GM19240 (cell line): ENCODE data around the gene IRX3.

Experiments used
- DNase-seq: peaks from one replicate; pipeline ENCODE4 v3.0.0; 2011; ENCODE audit warnings: low spot score; ENCODE audit not compliant: insufficient read length

The IRX3 gene

DNA sequence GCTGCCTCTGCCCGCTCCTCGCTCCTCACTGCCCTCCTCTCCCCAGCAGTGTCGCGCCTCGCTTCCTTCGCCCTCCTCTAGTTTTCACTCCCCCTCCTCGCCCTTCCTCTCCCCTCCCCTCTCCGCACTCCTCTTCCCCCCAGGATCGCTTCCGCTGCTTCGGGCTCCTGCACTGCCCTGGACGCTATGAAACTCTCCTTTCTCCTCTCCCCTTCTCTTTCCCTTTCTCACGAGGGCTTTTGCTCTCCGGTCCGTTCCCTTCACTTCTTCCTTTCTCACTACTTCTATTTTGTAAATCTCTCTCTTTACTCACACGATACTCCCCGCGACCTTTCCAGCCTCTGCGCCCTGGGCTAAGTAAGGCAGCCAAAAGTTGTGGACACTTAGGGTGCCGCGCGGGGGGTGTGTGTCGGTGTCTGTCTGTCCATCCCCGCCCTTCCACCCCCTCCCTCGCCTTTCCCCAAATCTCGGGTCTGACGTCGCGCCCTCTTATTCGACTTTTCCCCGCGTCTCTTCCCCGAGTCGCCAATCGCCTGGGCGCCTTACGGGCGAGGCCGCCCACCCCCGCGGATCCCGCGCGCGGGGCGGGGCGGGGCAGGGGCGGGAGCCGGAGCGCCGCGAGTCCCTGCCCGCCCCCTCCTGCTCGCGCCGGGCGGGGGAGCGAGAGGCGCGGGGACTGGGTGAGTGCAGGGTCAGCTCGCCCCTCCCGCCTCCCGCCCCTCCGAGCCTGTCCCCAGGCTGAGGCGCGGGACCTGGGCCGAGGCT lies at the start of gene IRX3:
TSS of gene IRX3 (minus strand) at position 422 of the 765 bp plus-strand sequence. CDS start 737 bp downstream, outside the sequence.
- DNase-seq: no peak

GRCh38 chr16:54335230-54335629 lies 48.6 kb upstream of the IRX3 start:
- DNase-seq: no peak

- no peak for DNase-seq
Observed at GRCh38 chr16:54334208-54334607, 47.6 kb upstream of the IRX3 start.

DNA sequence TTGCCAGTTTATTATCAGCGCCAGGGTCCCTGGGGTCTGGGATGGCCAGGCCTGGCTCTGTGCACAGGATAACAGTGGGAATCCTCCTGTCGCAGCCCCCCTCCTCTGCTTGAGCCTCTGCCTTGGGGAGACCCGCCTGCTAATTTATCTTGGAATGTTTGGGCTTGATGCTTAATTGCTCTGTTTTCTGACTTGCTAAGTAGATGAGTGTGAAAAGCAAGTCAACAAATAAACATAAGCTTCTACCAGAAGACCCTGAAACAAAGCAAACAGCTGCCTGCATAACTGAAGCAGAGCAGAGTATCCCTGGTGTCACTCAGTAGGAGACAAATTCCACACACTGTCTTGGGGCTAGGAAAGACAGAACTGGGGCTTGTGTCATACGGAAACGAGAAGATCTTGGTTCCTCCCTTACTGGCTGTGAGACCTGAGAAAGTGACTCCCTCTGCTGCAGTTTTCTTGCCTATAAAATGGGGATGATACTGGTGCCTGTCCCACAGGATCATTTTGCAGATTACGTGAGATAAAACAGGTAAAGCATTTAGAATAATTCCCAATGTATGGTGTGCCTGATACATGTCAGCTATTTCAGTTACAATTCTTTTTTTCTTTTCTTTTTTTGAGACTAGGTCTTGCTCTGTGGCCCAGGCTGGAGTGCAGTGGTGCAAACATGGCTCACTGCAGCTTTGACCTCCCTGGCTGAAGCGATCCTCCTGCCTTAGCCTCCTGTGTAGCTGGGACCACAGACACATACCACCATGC lies 44.8 kb upstream of the IRX3 start:
- DNase-seq: no peak

- DNase-seq: no peak
Observed at GRCh38 chr16:54327609-54328008, 41.0 kb upstream of the IRX3 start.

- no peak for DNase-seq
Observed at GRCh38 chr16:54326266-54326662, 39.7 kb upstream of the IRX3 start.

- no peak for DNase-seq
Observed at GRCh38 chr16:54325616-54326265, 39.2 kb upstream of the IRX3 start.

DNA sequence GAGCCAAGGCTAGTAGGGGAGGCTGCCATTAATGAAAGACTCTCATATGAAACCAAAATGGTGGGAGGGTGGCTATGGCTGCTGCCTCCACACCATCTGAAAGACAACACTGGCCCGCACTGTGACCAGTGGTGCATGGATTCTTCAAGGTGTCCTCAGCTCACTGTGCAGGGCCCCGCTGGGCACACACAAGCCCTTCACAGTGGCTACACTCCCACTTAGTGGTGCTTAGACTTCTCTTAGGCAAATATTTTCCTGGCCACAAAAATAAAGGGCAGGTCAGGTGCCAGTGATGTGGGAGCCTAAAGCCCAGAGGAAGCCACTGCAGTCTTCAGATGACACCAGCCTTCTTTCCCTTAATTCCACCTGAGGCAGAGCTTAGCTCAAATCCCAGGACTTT lies 38.1 kb upstream of the IRX3 start:
- DNase-seq: no peak

- no peak for DNase-seq
Observed at GRCh38 chr16:54320697-54321340, 34.2 kb upstream of the IRX3 start.

DNA sequence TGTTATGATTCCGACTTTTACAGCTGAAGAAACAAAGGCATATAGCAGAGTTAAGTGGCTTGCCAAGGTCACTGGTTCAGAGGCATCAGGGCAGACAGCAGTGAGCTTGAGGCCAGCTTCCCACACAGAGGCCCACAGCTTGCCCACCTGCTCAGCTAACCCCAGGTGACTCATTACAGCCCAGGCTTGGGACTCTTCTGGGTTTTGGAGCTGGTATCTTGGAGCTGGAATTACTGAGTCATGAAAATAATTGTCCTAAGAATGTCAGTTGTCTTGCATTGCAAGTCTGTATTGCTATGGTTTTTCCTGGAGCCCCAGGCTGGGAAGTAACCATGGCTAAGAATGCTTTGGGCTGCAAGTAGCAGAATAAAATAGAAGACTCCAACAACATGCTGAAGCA lies 32.4 kb upstream of the IRX3 start:
- no peak for DNase-seq

GRCh38 chr16:54317101-54317611 lies 30.6 kb upstream of the IRX3 start:
- DNase-seq: no peak

- DNase-seq: no peak
Observed at GRCh38 chr16:54316095-54316889, 29.7 kb upstream of the IRX3 start.

GRCh38 chr16:54313789-54314188 lies 27.2 kb upstream of the IRX3 start:
- DNase-seq: no peak

GRCh38 chr16:54312502-54312991 lies 26.0 kb upstream of the IRX3 start:
- DNase-seq: no peak

DNA sequence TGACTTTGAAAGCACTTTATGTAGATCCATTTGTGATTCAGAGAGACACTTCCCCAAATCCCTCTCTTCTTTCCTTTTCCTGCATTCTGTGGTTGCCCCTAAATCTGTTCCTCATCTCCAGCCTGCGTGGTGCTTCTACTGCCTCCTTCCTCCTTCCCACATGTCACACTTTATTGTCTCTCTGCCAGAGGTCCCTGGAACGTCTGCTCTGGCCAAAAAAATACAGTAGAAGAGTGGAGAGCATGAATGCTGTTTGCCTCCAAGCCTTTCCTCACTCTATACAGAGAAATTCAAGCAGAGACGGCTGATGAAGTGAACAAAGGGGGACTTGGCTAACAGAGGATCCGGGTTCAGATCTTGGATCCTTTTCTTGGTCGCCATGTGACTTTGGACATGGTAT lies 22.8 kb upstream of the IRX3 start:
- no peak for DNase-seq

DNA sequence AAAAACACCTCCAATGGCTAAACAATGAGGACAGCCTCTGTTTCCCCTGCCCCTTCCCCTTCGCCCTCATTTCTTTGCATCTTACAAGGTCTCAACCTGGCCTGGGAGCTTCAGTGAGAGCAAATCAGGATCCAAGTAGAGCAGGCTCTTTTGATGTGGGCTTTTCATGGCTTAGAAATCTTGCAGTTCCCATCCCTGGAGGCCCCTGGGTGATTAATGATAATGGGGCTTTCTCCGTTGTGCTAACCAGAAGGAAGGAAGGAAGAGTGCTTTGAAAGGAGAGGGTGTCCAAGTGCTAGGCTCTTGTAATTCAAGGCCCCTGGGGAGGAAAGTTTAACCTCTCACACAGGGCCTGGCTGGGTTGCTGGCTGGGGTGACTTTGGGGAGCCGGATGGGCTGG lies 18.5 kb upstream of the IRX3 start:
- no peak for DNase-seq

DNA sequence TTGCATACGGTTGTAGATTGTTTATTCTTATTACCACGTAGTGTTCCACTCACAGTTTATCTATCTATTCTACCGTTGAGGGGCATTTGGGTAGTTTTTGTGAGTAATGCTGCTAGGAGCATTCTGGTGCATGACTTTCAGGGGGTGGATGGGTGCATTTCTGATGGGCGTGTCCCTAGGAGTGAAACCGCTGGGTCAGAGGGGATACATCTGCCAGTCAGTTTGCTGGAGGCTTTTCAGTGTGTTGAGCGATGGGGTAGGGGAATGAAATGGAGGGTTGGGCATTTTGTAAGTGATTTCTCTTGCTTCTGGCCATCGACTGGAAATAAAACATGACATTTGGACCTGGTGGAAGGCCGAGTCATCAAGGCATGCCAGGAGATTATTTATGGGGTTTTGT lies 17.0 kb upstream of the IRX3 start:
- no peak for DNase-seq

DNA sequence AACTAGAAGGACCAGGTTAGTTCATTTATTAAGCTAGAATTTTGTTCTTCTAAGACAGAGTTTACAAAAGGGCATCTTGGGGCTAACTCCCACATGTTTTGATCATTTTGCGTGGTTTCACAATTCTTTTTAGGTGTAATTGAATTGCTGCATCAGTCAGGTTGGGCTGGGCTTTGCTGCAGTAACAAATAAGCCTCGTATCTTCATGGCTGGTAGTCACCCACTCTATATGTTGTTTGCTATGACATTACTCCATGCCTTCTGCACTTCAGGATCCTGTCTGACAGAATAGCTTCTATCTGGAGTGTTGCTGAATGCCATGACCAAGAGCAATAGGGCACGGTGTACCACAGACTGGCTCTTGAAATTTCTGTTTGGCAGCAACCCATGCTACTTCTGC lies 10.6 kb upstream of the IRX3 start:
- no peak for DNase-seq

DNA sequence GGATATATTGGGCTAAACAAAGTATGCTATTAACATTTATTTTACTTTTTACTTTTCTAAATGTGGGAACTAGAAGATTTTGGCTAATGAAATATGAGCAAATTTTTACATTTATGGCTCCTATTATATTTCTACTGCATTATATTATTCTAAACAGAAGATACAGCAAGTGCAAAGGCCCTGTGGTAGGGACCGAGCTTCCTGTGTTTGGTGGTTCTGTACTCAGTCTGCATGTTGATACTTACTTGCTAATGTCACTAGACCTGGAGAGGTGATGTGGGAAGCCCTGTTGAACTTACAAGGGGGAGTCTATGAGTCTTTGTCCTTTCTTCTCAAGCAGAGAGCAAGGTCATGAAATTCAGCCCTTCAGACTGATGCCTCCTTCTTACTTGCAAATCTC lies 10.0 kb upstream of the IRX3 start:
- no peak for DNase-seq

DNA sequence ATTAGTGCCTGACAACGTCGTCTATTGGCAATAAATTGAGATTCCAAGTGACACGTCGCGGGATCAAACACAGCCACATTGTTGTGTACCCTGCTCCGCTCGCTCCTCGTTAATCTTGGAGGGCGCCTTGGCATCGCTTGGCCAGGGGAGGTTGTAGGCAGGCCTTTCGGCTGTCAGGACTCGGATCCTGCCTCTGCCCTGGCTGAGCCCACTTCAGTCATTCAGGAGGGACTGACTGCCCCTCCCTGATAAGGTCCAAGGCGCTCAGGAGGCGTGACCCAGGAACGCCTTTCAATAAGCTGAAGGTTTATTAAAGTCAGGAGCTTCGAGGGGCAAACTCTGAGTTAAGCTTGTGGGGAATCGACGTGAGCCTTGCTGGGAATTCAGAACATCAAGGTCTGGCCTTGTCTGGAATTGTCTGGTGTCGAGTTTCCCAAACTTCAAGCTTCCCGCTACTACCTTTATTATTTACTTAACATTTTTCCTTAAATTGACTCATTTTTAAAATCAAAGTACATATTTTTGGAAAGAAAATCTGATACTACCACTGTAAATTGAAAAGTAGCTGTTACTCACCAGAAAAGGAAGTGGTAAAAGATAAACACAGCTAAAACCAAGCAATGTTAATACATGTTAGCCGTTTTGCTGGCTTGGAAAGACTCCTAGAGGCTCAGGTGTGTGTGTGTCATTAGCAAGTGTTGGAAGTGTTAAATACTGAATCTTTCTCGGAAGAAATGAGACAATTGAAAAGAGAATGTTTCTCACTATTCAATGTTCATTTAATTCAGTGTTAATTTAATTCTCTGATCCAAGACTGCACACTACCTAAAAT lies 5.3 kb upstream of the IRX3 start:
- no peak for DNase-seq
